M059J (cell line): Measurements from ENCODE around the gene NRG3. TPM values are rescaled to one million over a fixed set of nuclear protein-coding genes. Genes with fewer than 3 reads are reported as not detected.
"Not testable (repeated sequence)": the region's sequence is repeated elsewhere in the genome, so short reads cannot be mapped to it uniquely, and the experiment has no call there.

Source experiments
- DNase-seq: peaks from one replicate; pipeline ENCODE4 v3.0.0-alpha.2; 2012; ENCODE audit warnings: low read depth
- total RNA-seq: library from RNA; depleted of rRNA; stranded (reverse); fragments of >200 nt; shearing (Covaris generic); gene quantifications from 2 replicates; pipeline ENCODE4 v1.2.3, GENCODE V29; 2014

NRG3 gene
- total RNA-seq, 1 experiment from 2014 or later = not detected

DNA sequence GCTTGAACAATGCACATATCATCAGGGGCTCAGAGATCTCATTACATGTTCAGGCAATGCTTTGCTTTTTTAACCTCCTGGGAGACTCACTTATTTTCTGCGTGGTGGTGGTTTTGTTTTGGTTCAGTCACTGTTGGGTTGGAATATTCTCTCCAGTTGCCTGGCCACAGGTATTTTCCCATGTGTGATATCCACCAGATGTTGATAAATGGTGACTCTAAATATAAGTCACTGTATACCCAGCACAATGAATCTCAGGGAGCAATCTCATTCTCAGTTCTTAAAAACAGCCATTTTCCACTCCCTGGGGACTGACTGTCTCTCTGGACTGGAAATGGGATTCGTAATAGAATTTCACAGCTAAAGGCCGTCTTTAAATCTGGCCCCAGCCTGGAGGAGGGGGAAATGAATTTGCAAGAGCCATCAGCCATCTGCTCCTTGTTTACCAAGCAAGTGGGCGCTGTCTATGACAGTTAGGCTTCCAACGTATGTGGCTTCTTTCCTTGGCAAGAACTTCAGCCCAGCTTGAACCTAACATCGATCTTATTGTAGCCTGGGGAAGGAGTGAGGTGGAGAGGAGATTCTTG is 1106.2 kb downstream of the NRG3 start:
- peak; percentile 40 for DNase-seq

GRCh38 chr10:82982110-82982608 is 1107.2 kb downstream of the NRG3 start:
- peak; percentile 85 for DNase-seq

- no peak for DNase-seq
These were observed 1111.2 kb downstream of the NRG3 start for GRCh38 chr10:82986216-82986615.

DNA sequence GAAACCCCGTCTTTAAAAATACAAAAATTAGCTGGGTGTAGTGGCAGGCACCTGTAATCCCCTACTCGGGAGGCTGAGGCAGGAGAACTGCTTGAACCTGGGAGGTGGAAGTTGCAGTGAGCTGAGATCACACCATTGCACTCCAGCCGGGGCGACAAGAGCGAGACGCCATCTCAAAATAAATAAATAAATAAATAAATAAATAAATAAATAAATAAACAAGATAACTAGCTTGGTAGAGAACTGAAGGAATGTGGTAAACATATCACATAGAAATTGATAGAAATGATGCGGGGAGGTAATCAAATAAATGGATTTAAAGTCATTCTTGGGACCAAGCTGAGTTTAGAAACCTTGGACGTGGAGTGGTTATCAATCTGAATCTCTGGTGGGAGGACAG is 1131.5 kb downstream of the NRG3 start:
- DNase-seq = not testable (repeated sequence)

GRCh38 chr10:83007510-83007909 is 1132.5 kb downstream of the NRG3 start:
- no peak for DNase-seq

- peak; percentile 32 for DNase-seq
These were observed 1137.9 kb downstream of the NRG3 start for GRCh38 chr10:83012866-83013265.

GRCh38 chr10:83017076-83017867 is 1142.3 kb downstream of the NRG3 start:
- no peak for DNase-seq

GRCh38 chr10:83023662-83024061 is 1148.7 kb downstream of the NRG3 start:
- no peak for DNase-seq
